HUES48 (cell line): Measurements from ENCODE around the gene AK2.
A peak's percentile ranks its signal among the peaks of the same experiment; 100 is the strongest.

Experiments used
- H3K27ac ChIP-seq: one replicate; pipeline ENCODE4 v1.7.0; 2013; ENCODE audit warnings: low read depth, low read length, inconsistent platforms
- H3K27me3 ChIP-seq: 2 replicates; pipeline ENCODE4 v1.6.1; 2013; ENCODE audit warnings: mild to moderate bottlenecking, low read length; ENCODE audit not compliant: control insufficient read depth, insufficient read depth
- H3K36me3 ChIP-seq: 2 replicates; pipeline ENCODE4 v1.6.1; 2013; ENCODE audit warnings: low read length; ENCODE audit not compliant: control insufficient read depth, insufficient read depth
- H3K4me1 ChIP-seq: 2 replicates; pipeline ENCODE4 v1.6.1; 2013; ENCODE audit warnings: mild to moderate bottlenecking, low read length; ENCODE audit not compliant: control insufficient read depth, insufficient read depth
- H3K4me3 ChIP-seq: 2 replicates; pipeline ENCODE4 v1.5.1; 2013; ENCODE audit warnings: mild to moderate bottlenecking, low read depth, low read length
- H3K9ac ChIP-seq: 2 replicates; pipeline ENCODE4 v1.6.1; 2013; ENCODE audit warnings: mild to moderate bottlenecking, low read depth, low read length, moderate library complexity
- H3K9me3 ChIP-seq: 2 replicates; pipeline ENCODE4 v1.6.1; 2013; ENCODE audit warnings: low read length; ENCODE audit not compliant: control insufficient read depth, insufficient read depth

AK2 gene

GRCh38 chr1:33036526-33037503 is at the start of gene AK2:
TSS of gene AK2 (minus strand) at chr1:33036883. CDS start at chr1:33036828, 55 bp downstream.
- H3K4me3 ChIP-seq: peak within 1 kb of the TSS; percentile 71
- peak within 1 kb of the TSS; percentile 64 for H3K9ac ChIP-seq
- peaks cover 16% of the 10 kb centered on the region for H3K36me3 ChIP-seq
- peak within 1 kb of the TSS; percentile 46 for H3K27ac ChIP-seq
- H3K4me1 ChIP-seq: peaks cover 9% of the 10 kb centered on the region
- H3K27me3 ChIP-seq: no peaks in the 10 kb centered on the region
- no peaks in the 10 kb centered on the region for H3K9me3 ChIP-seq

GRCh38 chr1:33086384-33086850 is 49.7 kb upstream of the AK2 start:
- H3K4me3 ChIP-seq: no peak overlapping the region
- no peaks in the 10 kb centered on the region for H3K36me3 ChIP-seq
- peaks cover 48% of the 10 kb centered on the region for H3K27me3 ChIP-seq
- H3K4me1 ChIP-seq: no peaks in the 10 kb centered on the region
- no peak overlapping the region for H3K9ac ChIP-seq
- H3K27ac ChIP-seq: no peak overlapping the region
- no peaks in the 10 kb centered on the region for H3K9me3 ChIP-seq

- Histone ChIP-seq H3K27me3 (peaks cover 56% of the 10 kb centered on the region), H3K9ac (no peak overlapping the region), H3K4me1 (no peaks in the 10 kb centered on the region), H3K4me3 (no peak overlapping the region), H3K27ac (no peak overlapping the region), H3K9me3 (no peaks in the 10 kb centered on the region), H3K36me3 (no peaks in the 10 kb centered on the region)
Observed at GRCh38 chr1:33085332-33085731, 48.6 kb upstream of the AK2 start.

- H3K36me3 ChIP-seq: no peaks in the 10 kb centered on the region
- H3K4me1 ChIP-seq: no peaks in the 10 kb centered on the region
- no peak overlapping the region for H3K4me3 ChIP-seq
- H3K27ac ChIP-seq: no peak overlapping the region
- no peak overlapping the region for H3K9ac ChIP-seq
- no peaks in the 10 kb centered on the region for H3K9me3 ChIP-seq
- H3K27me3 ChIP-seq: peaks cover 60% of the 10 kb centered on the region
Observed at GRCh38 chr1:33082575-33083108, 46.0 kb upstream of the AK2 start.

- Histone ChIP-seq H3K9me3 (no peaks in the 10 kb centered on the region), H3K27ac (no peak overlapping the region), H3K36me3 (no peaks in the 10 kb centered on the region), H3K4me3 (peak overlapping the region; percentile 76), H3K9ac (no peak overlapping the region), H3K4me1 (no peaks in the 10 kb centered on the region), H3K27me3 (peaks cover 60% of the 10 kb centered on the region)
Observed at GRCh38 chr1:33081554-33082305, 45.0 kb upstream of the AK2 start.

GRCh38 chr1:33080885-33081553 is 44.3 kb upstream of the AK2 start, which contains the start of gene AZIN2:
TSS of gene AZIN2 (plus strand) at chr1:33081153. CDS start at chr1:33082250, 1,097 bp downstream.
- H3K9me3 ChIP-seq: no peaks in the 10 kb centered on the region
- peaks cover 57% of the 10 kb centered on the region for H3K27me3 ChIP-seq
- no peaks in the 10 kb centered on the region for H3K36me3 ChIP-seq
- H3K9ac ChIP-seq: no peak within 1 kb of the TSS
- no peaks in the 10 kb centered on the region for H3K4me1 ChIP-seq
- H3K27ac ChIP-seq: no peak within 1 kb of the TSS
- peak within 1 kb of the TSS; percentile 76 for H3K4me3 ChIP-seq

- H3K27me3 ChIP-seq: peaks cover 51% of the 10 kb centered on the region
- H3K9me3 ChIP-seq: no peaks in the 10 kb centered on the region
- peak overlapping the region; percentile 76 for H3K4me3 ChIP-seq
- no peaks in the 10 kb centered on the region for H3K36me3 ChIP-seq
- no peaks in the 10 kb centered on the region for H3K4me1 ChIP-seq
- H3K9ac ChIP-seq: no peak overlapping the region
- H3K27ac ChIP-seq: no peak overlapping the region
Observed at GRCh38 chr1:33080373-33080772, 43.7 kb upstream of the AK2 start.

GRCh38 chr1:33078030-33078591 is 41.4 kb upstream of the AK2 start:
- Histone ChIP-seq H3K9ac (no peak overlapping the region), H3K27me3 (peaks cover 29% of the 10 kb centered on the region), H3K4me3 (no peak overlapping the region), H3K36me3 (no peaks in the 10 kb centered on the region), H3K9me3 (no peaks in the 10 kb centered on the region), H3K27ac (no peak overlapping the region), H3K4me1 (no peaks in the 10 kb centered on the region)

- Histone ChIP-seq H3K9me3 (no peaks in the 10 kb centered on the region), H3K4me1 (no peaks in the 10 kb centered on the region), H3K27me3 (no peaks in the 10 kb centered on the region), H3K36me3 (no peaks in the 10 kb centered on the region), H3K9ac (no peak overlapping the region), H3K27ac (no peak overlapping the region), H3K4me3 (no peak overlapping the region)
Observed at GRCh38 chr1:33074193-33074945, 37.7 kb upstream of the AK2 start.

GRCh38 chr1:33072707-33073106 is 36.0 kb upstream of the AK2 start:
- no peaks in the 10 kb centered on the region for H3K9me3 ChIP-seq
- H3K9ac ChIP-seq: no peak overlapping the region
- H3K27ac ChIP-seq: no peak overlapping the region
- no peaks in the 10 kb centered on the region for H3K36me3 ChIP-seq
- H3K4me1 ChIP-seq: no peaks in the 10 kb centered on the region
- no peaks in the 10 kb centered on the region for H3K27me3 ChIP-seq
- no peak overlapping the region for H3K4me3 ChIP-seq
